OCI-M1 (cell line): ENCODE measurements around the gene TNIP3.
A peak's percentile ranks its signal among the peaks of the same experiment; 100 is the strongest.

Experiments used
- DNase-seq: peaks from one replicate; lab custom pipeline; 2025; lab: John Stamatoyannopoulos, UW

The TNIP3 gene

GRCh38 chr4:121138039-121138825 is 25.9 kb downstream of the TNIP3 start:
- no peak for DNase-seq

DNA sequence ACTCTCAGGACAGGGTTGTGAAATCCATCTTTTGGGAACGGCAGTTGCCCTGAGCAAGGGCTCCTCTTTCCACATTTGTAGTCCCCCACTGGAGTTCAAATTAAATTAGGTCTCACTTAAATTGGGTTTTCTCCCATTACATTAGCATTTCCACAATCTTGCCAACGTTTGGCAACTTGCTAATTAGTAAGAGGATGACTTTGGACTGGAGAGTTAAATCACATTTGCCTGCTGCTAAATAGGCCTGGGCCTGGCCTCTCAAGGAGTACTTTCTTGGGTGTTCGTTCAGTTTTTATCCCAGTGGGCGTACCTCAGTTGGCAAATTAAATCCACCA is 33.8 kb downstream of the TNIP3 start:
- DNase-seq, result no peak

DNA sequence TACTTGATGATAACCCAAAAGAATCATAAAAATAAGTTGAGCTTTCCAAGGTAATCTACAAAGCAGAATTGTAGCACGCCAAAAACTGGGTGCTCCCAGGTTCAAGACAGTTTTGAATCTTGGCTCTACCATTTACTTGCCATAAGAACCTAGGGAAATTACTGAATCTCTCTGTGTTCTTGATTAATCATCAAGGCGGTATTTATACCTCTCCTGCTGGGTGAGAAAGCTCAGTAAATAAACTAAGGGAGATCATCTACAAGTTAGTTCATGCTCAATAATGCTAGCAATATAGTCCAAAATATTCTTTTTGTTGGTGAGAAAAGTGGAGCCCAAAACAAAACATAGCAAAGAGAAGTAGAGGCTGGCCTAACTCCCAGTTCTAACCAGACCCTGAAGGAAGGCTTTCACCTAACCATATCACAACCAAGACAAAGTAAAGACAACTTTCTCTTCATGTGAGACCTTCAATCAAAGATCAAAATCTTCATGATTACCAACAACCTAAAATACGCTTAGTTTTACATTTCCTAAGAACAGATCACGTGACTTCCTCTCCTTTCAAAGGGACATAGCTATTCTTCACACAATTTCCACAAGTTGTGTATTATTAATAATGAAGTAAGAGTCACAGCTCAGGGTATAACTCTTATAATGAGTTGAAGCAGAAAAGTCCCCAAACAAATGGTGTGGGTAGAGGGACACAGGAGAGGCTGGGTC is 34.4 kb downstream of the TNIP3 start:
- DNase-seq, result no peak

DNA sequence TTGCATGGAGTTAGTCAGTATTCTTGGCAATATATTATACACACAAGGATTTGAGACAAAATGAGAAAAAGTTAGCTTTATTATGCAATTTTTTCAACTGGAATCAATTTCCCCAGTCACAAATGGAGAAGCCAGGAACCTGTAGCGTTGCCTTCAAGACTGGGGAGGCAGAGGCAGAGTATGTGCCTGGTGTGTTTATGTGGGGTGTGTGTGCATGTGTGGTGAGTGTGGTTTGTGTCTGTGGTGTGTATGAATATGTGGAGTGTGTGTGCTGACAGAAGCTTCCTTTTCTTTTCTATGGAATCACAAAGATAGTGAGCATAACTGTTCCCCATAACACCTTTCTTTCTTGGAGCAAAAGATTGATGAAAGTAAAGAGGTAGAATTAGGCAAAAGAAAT is 37.0 kb downstream of the TNIP3 start:
- no peak for DNase-seq

DNA sequence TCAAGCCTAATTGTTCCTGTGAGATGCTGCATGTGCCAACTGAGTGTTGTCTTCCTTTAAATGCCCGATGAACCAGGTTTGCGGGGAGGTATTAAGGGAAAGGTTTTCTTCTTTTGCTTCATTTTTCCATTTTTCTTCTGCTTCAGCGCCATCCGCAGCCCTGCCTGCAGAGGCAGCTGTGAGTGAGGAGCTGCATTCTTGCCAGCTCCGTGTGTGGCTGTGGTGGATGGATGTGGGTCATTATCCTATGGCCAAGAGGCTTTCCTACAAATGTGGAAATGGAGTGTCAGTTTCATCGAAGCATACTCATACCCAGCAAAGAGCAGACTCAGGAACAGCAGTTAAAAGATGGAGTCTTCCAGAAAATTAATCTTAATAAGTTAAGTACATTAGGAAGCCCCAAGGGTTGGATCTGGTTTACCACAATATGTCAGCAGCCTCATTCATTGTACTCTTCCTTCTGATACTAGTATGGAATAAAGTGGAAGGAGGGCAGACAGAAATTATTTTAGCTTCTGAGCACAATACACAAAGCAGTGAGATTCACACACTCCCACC is 37.6 kb downstream of the TNIP3 start:
- no peak for DNase-seq

- no peak for DNase-seq
These were observed 38.6 kb downstream of the TNIP3 start for GRCh38 chr4:121125498-121125885.

GRCh38 chr4:121122661-121123060 is 41.5 kb downstream of the TNIP3 start:
- DNase-seq, result no peak

GRCh38 chr4:121119715-121120114 is 44.4 kb downstream of the TNIP3 start:
- no peak for DNase-seq

- DNase-seq, result no peak
These were observed 45.8 kb downstream of the TNIP3 start for GRCh38 chr4:121118344-121118743.

- DNase-seq, result no peak
These were observed 49.4 kb downstream of the TNIP3 start for GRCh38 chr4:121114756-121115155.

GRCh38 chr4:121112530-121112929 is 51.6 kb downstream of the TNIP3 start:
- DNase-seq, result peak; percentile 5

- DNase-seq, result no peak
These were observed 55.6 kb downstream of the TNIP3 start for GRCh38 chr4:121108557-121108956.

- no peak for DNase-seq
These were observed 56.6 kb downstream of the TNIP3 start for GRCh38 chr4:121107507-121107906.

DNA sequence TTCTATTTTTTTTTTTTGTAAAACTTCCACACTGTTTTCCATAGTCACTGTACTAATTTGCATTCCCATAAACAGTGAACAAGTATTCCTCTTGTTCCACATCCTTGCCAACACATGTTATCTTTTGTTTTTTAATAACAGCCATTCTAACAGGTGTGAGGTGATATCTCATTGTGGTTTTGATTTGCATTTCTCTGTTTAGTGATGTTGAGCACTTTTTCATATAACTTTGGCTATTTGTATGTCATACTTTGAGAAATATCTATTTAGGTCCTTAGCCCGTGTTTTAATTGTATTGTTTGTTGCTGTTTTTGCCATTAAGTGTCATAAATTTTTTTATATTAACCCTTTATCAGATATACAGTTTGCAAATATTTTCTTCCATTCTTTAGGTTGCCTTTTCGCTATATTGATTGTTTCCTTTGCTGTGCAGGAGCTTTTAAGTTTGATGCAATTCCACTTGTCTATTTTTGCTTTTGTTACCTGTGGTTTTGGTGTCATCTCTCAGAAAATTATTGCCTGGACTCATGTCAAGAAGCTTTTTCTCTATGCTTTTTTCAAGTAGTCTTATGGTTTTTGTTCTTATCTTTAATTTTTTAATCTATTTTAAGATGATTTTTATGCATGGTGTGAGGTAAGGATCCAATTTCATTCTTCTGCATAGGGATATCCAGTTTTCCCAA is 63.9 kb downstream of the TNIP3 start:
- DNase-seq, result no peak

- DNase-seq, result no peak
These were observed 65.9 kb downstream of the TNIP3 start for GRCh38 chr4:121098266-121098665.

GRCh38 chr4:121096629-121097028 is 67.5 kb downstream of the TNIP3 start:
- peak; percentile 57 for DNase-seq

DNA sequence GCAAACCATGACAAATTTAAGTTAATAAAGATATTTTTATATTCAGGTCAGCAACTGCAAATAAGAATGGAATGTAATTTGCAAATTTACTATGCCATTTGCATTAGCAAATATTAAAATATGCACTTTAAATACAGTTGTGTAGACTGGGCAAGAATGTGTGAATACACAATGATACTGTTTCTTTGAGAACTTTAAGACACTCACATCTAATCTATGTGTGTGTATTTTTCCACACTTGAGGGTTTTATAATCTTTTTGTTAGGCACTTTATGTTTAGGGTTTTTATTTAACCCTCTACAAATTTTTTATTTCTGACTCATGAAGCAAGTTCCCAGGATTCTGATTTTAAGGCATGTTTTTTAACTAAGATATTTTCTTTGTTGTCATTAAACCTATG is 67.9 kb downstream of the TNIP3 start:
- no peak for DNase-seq

DNA sequence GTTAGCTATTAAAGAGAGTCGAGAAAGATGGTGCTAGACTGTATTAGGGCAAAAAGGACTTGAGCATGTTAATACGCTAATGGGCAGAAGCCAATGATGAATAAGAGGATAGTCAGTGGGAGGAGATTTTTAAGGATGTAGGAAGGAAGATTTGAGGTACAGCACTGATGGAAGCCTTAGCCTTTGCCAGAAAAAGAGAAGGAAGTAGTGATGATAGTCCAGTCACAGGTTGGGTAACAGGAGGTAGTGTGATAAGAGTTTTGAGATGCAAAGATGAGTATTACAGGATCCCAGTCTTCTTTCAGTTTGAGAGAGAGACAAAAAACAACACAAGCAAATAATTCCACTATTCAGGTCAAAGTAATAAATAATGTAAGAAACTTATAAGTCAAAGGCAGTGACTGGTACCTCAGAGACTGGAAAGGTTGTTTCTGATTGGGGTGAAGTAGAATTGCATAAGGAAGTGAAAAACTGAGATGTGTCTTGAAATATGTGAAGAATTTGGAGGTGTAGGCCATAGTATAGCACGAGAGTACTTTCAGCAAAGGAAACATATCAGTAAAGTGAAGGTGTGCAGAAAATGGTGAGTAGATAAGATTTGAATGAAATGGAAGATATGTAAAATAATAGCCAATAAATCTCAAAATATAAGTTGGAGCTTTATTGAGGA is 69.7 kb downstream of the TNIP3 start:
- DNase-seq, result no peak

DNA sequence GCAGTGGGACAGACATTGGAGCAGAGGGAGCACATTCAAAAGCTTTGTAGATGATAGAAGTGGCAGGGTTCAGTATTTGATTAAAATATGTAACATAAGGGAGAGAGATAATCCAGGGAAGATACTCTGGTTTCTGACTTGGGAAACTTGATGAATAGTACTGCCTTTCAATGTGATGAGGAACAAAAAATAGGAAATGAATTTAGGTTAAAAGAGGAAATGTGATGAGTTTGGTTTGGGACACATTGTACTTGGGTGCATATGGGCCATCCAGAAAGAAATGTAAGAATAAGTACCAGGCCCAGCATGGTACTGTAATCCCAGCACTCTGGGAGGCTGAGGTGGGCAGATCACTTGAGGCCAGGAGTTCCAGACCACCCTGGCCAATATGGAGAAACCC is 70.9 kb downstream of the TNIP3 start:
- no peak for DNase-seq

DNA sequence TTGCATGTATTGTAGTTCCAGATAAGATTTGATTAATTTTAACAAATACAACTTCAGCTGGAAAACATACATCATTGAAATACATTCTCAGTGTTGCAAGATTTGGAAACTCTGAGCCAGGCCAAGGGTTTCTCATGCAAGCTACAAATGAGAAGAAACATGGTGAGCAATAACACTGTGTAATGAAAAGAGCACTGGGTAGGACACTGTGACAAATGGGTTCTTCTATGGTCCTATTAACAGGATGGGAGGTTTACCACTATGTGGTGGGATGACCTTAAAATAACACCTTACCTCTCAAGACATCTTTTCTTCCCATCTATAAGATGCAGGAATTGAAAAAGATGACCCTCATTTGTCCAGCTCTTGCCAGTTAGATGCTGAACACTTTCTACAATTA is 72.2 kb downstream of the TNIP3 start:
- no peak for DNase-seq

- no peak for DNase-seq
These were observed 75.3 kb downstream of the TNIP3 start for GRCh38 chr4:121088867-121089266.
